Effector memory CD8-positive, alpha-beta T cell (primary cell): ENCODE measurements around the gene DENND10.
A peak's percentile ranks its signal among the peaks of the same experiment; 100 is the strongest.
"Not testable (repeated sequence)": the region's sequence is repeated elsewhere in the genome, so short reads cannot be mapped to it uniquely, and the experiment has no call there.

ENCODE experiments used
- ATAC-seq: fragments of 150-1000 bp; cut with Tn5 transposase; replicated peaks from 2 replicates; pipeline ENCODE4 v1.10.0; 2021; ENCODE audit warnings: mild to moderate bottlenecking, moderate library complexity
- DNase-seq, 3 experiments: peaks; one replicate each; pipeline ENCODE4 v3.0.0; 2021
- H3K27ac Mint-ChIP-seq, 2 donors: one replicate each; pipeline ENCODE4 v1.8.0; 2022; ENCODE audit warnings: mild to moderate bottlenecking in 2 of 2, mixed read lengths in 2 of 2, moderate library complexity in 2 of 2
- H3K27me3 Mint-ChIP-seq, 2 donors: one replicate each; pipeline ENCODE4 v1.8.0; 2022; ENCODE audit warnings: mixed read lengths in 2 of 2
- H3K36me3 Mint-ChIP-seq: one replicate; pipeline ENCODE4 v1.8.0; 2022; ENCODE audit warnings: mild to moderate bottlenecking, moderate library complexity, mixed read lengths; ENCODE audit not compliant: insufficient read depth
- H3K4me1 Mint-ChIP-seq, 2 donors: one replicate each; pipeline ENCODE4 v1.8.0; 2022; ENCODE audit warnings: low read depth in 2 of 2, mixed read lengths in 2 of 2
- H3K4me3 Mint-ChIP-seq, 2 donors: one replicate each; pipeline ENCODE4 v1.8.0; 2022; ENCODE audit warnings: mild to moderate bottlenecking in 2 of 2, mixed read lengths in 2 of 2, moderate library complexity in 2 of 2
- H3K9me3 Mint-ChIP-seq, 2 donors: one replicate each; pipeline ENCODE4 v1.8.0; 2022; ENCODE audit warnings: mixed read lengths in 2 of 2

The DENND10 gene

GRCh38 chr10:119131512-119132240, 27.8 kb downstream of the DENND10 start:
- ATAC-seq (peak; percentile 87), DNase-seq (peak; percentile 12 to 33 (median 15))
- Mint-ChIP-seq H3K36me3 (peaks cover 39% of the 10 kb centered on the region), H3K4me1 (peaks cover 24 to 25% of the 10 kb centered on the region in 2 donors), H3K27ac (peak overlapping the region; percentile 95 to 97), H3K27me3 (no peaks in the 10 kb centered on the region), H3K9me3 (no peaks in the 10 kb centered on the region), H3K4me3 (peak overlapping the region; percentile 86 to 87)

GRCh38 chr10:119132521-119133345, 28.8 kb downstream of the DENND10 start:
- H3K4me3 Mint-ChIP-seq, result peak overlapping the region; percentile 86 to 87
- H3K36me3 Mint-ChIP-seq, result peaks cover 39% of the 10 kb centered on the region
- no peak for ATAC-seq
- H3K27ac Mint-ChIP-seq, result peak overlapping the region; percentile 95 to 97
- peaks cover 24 to 25% of the 10 kb centered on the region in 2 donors for H3K4me1 Mint-ChIP-seq
- DNase-seq, result no peak
- no peaks in the 10 kb centered on the region for H3K27me3 Mint-ChIP-seq
- H3K9me3 Mint-ChIP-seq, result no peaks in the 10 kb centered on the region

GRCh38 chr10:119133949-119134348, 30.0 kb downstream of the DENND10 start:
- Mint-ChIP-seq H3K27ac (peak overlapping the region in 1 of 2 donors; percentile 68), H3K36me3 (peaks cover 34% of the 10 kb centered on the region), H3K4me1 (peaks cover 24 to 25% of the 10 kb centered on the region in 2 donors), H3K4me3 (no peak overlapping the region), H3K27me3 (no peaks in the 10 kb centered on the region), H3K9me3 (no peaks in the 10 kb centered on the region)
- ATAC-seq (no peak), DNase-seq (no peak)

- no peaks in the 10 kb centered on the region for H3K9me3 Mint-ChIP-seq
- ATAC-seq, result no peak
- no peak for DNase-seq
- no peak overlapping the region for H3K4me3 Mint-ChIP-seq
- peaks cover 21 to 26% of the 10 kb centered on the region in 2 donors for H3K4me1 Mint-ChIP-seq
- peak overlapping the region in 1 of 2 donors; percentile 68 for H3K27ac Mint-ChIP-seq
- H3K27me3 Mint-ChIP-seq, result no peaks in the 10 kb centered on the region
- peaks cover 26% of the 10 kb centered on the region for H3K36me3 Mint-ChIP-seq
Measured at GRCh38 chr10:119135513-119135881, 31.6 kb downstream of the DENND10 start.

- Mint-ChIP-seq H3K4me1 (peaks cover 16 to 20% of the 10 kb centered on the region in 2 donors), H3K4me3 (no peak overlapping the region), H3K9me3 (no peaks in the 10 kb centered on the region), H3K36me3 (peaks cover 23% of the 10 kb centered on the region), H3K27me3 (no peaks in the 10 kb centered on the region), H3K27ac (no peak overlapping the region)
- no peak for DNase-seq
- ATAC-seq, result no peak
Measured at GRCh38 chr10:119136084-119136483, 32.2 kb downstream of the DENND10 start.

- not testable (repeated sequence) for H3K4me1 Mint-ChIP-seq, H3K9me3 Mint-ChIP-seq, H3K27ac Mint-ChIP-seq, H3K4me3 Mint-ChIP-seq, DNase-seq, H3K27me3 Mint-ChIP-seq, ATAC-seq
- H3K36me3 Mint-ChIP-seq, result peaks cover 19% of the 10 kb centered on the region
Measured at GRCh38 chr10:119137878-119138277, 34.0 kb downstream of the DENND10 start.

GRCh38 chr10:119138346-119139306, 34.7 kb downstream of the DENND10 start:
- Mint-ChIP-seq H3K27ac (peak overlapping the region in 1 of 2 donors; percentile 53), H3K9me3 (no peaks in the 10 kb centered on the region), H3K4me1 (peaks cover 4 to 7% of the 10 kb centered on the region in 2 donors), H3K4me3 (no peak overlapping the region), H3K27me3 (no peaks in the 10 kb centered on the region), H3K36me3 (peaks cover 19% of the 10 kb centered on the region)
- DNase-seq (no peak), ATAC-seq (no peak)

- Mint-ChIP-seq H3K9me3 (no peaks in the 10 kb centered on the region), H3K27ac (no peak overlapping the region), H3K4me3 (no peak overlapping the region), H3K36me3 (peaks cover 14% of the 10 kb centered on the region), H3K4me1 (peaks cover 4 to 7% of the 10 kb centered on the region in 2 donors), H3K27me3 (no peaks in the 10 kb centered on the region)
- peak; percentile 70 for ATAC-seq
- peak; percentile 21 to 47 (median 25) for DNase-seq
Measured at GRCh38 chr10:119139464-119140067, 35.7 kb downstream of the DENND10 start.

GRCh38 chr10:119140603-119141245, 36.8 kb downstream of the DENND10 start:
- Mint-ChIP-seq H3K36me3 (peaks cover 8% of the 10 kb centered on the region), H3K4me1 (peaks cover 0 to 4% of the 10 kb centered on the region in 2 donors), H3K27me3 (no peaks in the 10 kb centered on the region), H3K9me3 (no peaks in the 10 kb centered on the region), H3K4me3 (no peak overlapping the region), H3K27ac (peak overlapping the region in 1 of 2 donors; percentile 55)
- no peak for DNase-seq
- ATAC-seq, result no peak

GRCh38 chr10:119143657-119144056, 39.7 kb downstream of the DENND10 start:
- ATAC-seq, result no peak
- H3K27ac Mint-ChIP-seq, result no peak overlapping the region

GRCh38 chr10:119149157-119149556, 45.2 kb downstream of the DENND10 start:
- H3K27me3 Mint-ChIP-seq, result no peaks in the 10 kb centered on the region

More at GRCh38 chr10:119143657-119144056, 39.7 kb downstream of the DENND10 start:
- peaks cover 0 to 4% of the 10 kb centered on the region in 2 donors for H3K4me1 Mint-ChIP-seq
- no peaks in the 10 kb centered on the region for H3K9me3 Mint-ChIP-seq
- DNase-seq, result no peak
- H3K36me3 Mint-ChIP-seq, result peaks cover 14% of the 10 kb centered on the region
- H3K4me3 Mint-ChIP-seq, result no peak overlapping the region
- no peaks in the 10 kb centered on the region for H3K27me3 Mint-ChIP-seq

GRCh38 chr10:119149729-119150128, 45.8 kb downstream of the DENND10 start:
- Mint-ChIP-seq H3K4me3 (no peak overlapping the region), H3K9me3 (no peaks in the 10 kb centered on the region), H3K36me3 (peaks cover 18% of the 10 kb centered on the region)

More at GRCh38 chr10:119149157-119149556, 45.2 kb downstream of the DENND10 start:
- no peak for DNase-seq
- Mint-ChIP-seq H3K4me3 (no peak overlapping the region), H3K27ac (peak overlapping the region in 1 of 2 donors; percentile 49), H3K36me3 (peaks cover 18% of the 10 kb centered on the region), H3K4me1 (peaks cover 0 to 1% of the 10 kb centered on the region in 2 donors), H3K9me3 (no peaks in the 10 kb centered on the region)
- ATAC-seq, result no peak

More at GRCh38 chr10:119149729-119150128, 45.8 kb downstream of the DENND10 start:
- H3K27ac Mint-ChIP-seq, result no peak overlapping the region
- no peak for DNase-seq
- H3K4me1 Mint-ChIP-seq, result peaks cover 0 to 1% of the 10 kb centered on the region in 2 donors
- H3K27me3 Mint-ChIP-seq, result no peaks in the 10 kb centered on the region
- no peak for ATAC-seq
